Stimulated activated CD4-positive, alpha-beta T cell treated with anti-CD3 and anti-CD28 coated beads, Interleukin-15, amount 100 ng/mL, for 24 hours (primary cell): Measurements from ENCODE around the gene NTSR1.

Experiments
- DNase-seq: peaks from one replicate; pipeline ENCODE4 v3.0.0-alpha.2; 2020

NTSR1 gene

DNA sequence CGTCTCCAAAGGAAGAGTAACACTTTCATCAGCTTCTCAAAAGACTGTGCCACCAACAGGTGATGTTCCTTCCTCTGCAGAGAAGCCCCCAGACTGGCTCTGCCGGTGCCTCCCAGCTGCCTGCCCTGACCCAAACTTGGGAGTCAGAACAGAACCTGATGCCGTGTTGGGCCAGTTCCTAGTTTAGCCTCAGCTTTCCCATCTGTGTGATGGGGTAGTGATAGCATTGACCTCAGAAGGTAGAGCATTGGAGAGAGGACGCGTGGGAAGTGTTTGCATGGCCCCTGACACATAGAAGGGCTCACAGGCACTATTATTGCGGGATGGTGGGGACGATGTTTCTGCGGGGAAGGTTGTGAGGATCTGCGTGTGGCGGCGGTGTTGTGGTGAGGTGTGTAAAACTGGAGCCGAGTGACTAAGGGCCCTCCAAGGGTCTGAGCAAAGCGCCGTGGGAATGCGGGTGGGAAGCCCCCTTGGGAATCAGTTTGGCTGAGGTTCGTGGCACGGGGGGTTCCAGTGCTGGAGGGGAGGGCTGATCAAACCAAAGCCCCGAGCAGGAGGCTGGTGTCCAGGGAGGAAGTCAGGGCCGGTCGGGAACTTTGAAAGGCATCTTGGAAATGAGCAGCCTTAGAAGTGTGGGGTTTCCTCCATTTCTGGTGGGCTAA lies 1.7 kb downstream of the NTSR1 start:
- DNase-seq = no peak

DNA sequence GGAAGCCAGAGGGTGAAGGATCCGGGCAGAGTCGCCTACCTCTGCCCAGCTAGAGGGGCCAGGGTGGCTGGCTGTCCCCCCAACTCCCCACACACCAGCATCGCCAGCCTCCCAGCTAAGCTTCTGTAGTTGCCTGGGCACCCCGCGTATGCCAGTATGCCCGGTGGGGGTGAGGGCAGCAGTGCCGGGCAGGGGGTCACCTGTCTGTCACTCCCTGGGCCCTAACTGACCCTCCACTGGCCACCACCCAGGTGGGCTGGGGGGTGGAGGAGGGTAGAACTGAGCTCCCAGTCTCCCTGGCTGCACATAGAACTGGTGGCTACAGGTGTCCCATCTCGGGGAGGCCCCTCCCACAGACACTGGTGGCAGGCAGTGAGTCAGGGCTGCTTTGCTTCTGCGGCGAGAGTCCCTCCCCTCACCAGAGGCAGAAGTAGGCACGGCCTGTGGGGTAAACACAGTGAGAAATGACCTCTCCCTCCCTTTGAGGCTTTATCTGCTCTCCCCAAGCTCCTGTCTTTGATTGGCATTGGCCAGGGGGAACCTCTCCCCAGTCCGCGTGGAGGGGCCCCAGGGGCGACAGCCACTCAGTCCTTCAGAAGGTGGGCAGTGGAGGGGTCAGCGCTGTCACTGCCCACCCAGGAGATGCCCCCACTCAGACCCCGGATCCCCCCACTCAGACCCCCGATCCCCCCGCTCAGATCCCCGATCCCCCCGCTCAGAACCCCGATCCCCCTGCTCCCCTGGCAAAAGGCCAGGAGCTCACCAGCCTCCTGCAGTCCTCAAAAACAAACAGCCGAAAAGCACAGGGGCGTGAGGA lies 2.5 kb downstream of the NTSR1 start:
- DNase-seq = peak; percentile 50

DNA sequence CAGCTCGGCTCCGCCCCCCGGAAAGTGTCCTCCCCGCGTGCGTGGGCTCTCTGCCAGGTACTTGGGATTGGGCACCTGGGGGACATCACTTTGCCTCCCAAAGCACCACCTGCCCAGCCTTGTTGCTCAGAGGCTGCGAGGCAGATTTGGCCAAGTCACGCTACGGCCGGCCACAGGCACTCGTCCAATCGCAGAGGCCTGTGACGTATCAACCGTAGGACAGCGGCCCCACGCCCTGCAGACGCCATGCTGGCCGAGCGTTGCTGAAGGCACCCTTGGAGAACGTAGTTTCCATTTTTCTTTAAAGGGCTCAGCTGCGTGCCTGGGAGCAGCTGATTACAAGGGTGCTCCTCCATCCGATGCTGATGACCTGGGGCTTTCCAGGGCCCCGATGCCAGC lies 3.1 kb downstream of the NTSR1 start:
- no peak for DNase-seq

DNA sequence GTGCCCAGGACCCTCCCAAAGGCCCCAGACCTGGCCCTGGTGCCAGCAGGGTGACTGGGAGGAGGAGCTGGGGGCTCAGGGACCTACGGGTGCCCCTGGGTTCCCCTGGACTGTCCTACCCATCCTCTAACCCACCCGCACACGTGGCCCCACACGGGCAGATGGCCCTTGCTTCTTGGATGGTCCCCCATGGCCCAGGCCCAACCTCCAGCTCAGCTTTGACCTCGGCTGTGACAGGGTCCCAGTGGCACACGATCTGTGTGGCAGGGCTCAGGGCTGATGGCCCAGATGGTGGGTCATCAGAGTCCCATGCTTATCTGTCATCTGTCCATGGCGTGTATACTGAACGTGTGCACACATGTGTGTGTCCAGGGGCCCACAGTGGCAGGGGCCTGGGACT lies 4.0 kb downstream of the NTSR1 start:
- no peak for DNase-seq

DNA sequence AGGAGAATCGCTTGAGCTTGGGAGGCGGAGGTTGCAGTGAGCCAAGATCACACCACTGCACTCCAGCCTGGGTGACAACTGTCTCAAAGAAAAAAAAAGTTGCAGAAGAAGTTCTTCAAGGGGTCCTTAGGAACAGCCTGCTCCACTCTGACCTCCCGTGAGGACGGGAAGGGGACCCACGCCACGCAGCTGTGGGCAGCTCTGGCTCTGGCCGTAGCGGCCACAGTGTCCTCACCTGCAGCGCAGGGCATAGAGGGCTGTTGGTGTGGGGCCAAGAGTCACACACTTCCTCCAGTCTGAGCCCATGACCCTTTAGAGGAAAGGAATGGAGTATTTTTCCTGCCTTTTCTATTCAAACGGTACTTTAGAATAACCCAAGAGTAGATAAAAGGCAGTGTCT lies 5.4 kb downstream of the NTSR1 start:
- DNase-seq = no peak

DNA sequence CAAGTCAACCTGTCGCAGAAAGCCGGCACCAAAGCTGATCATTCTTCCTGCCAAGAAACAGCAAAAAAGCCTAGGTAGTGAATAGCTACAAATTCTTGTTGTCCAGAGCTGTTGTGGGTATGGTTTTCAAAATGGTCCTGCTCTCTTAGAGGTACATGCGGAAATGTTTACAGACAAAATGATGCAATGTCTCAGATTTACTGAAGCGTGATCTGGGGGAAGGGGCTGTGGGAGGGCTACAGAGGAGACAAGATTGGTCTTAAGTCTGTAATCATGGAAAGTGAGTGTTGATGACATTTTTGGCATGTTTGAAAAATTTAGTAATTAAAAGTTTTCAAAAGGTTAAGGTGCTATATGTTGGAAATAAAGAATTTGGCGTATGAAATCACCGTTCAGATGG lies 6.2 kb downstream of the NTSR1 start:
- no peak for DNase-seq

DNA sequence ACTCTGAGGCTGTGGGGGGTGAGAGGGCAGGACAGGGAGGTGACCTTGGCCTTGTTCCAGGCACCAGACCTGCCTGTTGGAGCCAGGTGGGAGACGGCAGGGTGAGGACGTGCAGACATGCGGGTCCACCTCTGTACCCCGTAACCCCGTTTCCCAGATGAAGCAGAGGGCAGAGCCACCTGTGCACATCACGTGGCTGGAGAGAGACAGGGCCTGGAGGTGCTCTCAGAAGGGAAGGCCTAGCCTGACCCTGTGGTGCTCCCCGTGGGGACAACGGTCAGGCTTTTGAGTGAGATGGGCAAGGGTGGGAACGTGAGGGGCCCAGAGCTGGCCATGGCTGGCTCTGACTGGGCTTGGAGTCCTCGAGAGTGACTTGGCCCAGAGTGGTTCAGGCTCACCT lies 6.6 kb downstream of the NTSR1 start:
- no peak for DNase-seq

DNA sequence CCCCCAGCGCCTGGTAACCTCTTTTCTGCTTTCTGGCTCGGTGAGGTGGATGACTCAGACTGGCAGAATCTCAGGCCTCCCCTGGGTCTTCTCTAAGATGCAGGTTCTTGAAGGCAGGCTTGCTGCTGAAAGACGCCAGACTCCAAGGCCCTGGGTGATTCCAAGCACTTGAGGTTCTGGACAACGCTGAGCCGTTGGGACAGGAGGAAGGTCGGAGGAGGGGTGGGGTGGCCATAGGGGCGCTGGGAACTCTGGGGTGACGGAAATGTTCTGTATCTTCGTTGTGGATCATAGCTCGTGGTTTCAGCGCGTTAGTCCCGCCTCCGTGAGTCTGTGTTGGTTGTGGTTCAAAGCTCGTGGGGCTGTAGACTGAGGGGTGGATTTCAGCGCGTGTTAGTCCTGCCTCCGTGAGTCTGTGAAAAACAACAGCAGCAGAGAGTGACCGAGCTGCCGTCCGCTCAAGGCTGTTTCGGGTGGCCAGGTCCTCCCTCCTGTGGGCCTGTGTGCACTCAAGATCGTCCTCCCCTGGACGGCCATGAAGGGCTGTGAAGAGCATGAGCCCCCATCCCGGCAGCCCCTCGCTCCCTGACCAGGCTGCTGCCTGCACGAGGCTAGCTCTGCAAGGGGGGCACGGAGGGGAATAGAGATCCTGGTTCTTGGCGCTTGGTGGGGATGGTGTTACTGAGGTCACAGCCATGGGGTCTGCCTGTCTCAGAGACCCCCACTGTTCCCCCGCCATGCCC lies 7.7 kb downstream of the NTSR1 start:
- DNase-seq = peak; percentile 44

DNA sequence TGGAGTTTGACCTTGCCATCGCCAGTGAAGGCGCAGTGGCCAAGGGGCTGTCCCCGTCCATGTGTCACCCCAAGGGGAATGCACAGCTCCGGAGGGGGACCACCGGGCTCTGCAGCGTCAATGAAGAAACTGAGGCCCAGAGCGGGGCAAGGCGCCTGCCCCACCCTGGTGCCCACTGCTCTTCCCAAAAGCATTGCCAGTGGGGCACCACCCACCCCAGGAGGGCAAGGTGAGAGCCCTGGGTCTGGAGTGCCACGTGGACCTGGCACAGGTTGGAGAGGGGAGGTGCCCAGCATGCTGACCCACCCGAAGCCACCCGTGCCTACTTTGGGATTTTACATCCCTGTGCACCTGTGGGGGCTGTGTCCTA lies 8.3 kb downstream of the NTSR1 start:
- no peak for DNase-seq

DNA sequence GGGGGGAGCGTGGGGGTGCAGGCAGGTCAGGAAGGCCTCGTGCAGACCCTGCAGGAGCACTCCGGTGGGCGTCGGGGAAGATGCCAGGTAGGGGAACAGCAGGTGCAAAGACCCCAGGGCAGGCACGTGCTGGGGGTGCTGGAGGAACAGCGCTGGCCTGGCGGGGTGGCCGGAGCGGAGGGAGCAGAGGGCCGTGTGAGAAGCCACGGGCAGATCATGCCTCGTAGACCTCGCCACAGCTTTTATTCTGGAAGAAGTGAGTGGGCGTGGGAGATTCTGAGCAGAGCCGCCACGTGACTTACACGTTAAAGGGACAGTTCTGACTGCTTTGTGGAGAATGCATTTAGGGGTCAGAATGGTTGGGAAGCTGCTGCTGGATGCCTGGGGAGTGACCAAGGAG lies 9.3 kb downstream of the NTSR1 start:
- no peak for DNase-seq

DNA sequence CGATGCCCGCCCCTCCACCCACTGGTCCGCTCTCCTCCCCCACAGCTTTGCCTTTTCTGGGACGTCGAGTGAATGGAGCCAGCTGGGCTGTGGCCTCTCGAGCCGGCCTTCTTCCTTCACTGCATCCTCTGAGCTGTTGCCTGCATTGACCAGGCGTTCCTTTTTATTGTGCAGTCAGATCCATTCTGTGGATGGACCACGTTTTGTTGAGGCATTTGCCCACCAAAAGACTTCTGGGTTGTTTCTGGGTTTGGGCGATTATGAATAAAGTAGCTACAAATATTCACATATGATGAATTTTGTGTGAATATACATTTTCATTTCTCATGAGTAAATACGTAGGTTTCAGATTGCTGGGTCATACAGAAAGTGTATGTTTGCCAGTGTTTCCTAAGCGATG lies 9.9 kb downstream of the NTSR1 start:
- DNase-seq = no peak

DNA sequence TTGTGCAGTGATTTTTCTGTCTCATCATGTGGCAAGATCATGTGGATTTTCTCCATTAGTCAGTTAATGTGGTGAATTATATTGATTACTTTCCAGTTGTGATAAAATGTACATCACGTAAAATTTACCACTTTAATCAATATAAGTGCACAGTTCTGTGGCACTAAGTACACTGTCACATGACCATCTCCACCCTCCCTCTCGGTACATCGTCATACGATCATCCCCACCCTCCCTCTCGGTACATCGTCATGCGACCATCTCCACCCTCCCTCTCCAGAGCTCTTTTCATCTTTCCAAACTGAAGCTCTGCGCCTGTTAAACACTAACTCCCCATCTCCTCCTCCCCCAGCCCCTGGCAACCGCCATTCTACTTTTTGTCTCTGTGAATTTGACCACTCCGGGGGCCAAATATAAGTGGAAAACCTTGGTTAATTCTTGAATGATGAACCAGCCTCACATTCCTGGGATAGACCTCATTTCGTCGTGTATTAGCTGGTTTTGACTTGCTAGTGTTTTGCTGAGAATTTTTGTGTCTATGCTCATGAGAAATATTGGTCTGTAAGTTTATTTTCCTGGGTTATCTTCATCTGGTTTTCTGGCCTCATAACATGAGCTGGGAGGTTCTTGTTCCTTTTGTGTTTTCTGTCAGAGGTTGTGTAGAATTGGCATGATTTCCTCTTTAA lies 10.8 kb downstream of the NTSR1 start:
- no peak for DNase-seq

DNA sequence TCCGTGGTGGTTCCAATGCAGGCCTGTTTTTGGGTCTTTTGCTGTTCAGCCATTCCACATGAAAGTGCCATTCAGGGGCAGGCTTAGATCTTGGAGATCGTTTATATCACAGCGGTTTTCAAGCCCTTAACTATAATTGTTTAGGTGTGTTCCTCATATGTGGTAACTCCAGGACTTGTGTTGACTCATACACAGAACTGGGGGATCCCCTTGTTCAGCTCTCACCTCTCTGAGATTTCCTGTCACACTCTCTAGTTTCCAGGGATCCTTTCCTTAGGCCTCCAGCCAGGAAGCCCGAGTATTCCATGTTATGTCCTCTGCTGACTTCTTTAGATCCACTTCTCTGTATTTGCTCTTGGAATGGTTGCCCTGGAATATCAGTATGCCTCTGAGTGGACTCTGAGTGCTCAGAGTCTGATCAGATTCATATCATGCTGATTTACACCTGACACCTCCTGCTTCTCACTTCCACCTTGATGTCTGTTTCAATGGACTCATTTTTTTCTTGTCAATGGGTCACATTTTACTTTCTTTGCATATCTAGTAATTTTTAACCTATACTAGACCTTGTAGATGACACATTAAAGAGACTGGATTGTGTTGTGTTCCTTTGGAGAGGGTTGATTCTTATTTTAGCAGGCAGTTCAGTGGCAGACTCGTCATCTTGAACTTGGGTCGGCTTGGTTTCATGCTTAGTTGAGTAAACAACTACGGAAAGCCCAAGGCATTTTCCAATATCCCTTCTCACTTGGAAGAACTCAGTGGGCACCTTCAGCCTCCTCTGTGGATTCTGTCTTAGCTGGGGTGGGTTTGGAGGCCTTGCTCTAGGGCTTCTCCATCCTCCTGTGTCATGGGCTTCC lies 13.1 kb downstream of the NTSR1 start:
- DNase-seq = no peak

DNA sequence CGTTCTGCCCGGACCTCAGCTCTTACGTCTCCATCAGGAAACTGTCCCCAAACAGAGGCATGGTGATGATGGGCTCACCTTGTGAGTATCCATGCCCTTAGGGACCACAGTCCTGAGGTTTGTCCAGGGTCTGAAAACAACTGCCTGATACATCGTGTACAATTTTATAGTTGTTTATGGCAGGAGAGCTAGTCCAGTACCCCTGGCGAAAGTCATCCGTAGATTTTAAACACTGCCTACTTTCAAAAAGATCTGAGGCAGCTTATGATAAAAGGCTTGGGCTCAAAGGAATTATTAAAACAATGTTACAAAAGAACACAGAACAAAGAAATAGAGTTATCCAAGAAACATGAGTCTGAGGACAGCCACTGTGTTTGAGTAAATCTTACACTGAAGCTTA lies 14.0 kb downstream of the NTSR1 start:
- no peak for DNase-seq

DNA sequence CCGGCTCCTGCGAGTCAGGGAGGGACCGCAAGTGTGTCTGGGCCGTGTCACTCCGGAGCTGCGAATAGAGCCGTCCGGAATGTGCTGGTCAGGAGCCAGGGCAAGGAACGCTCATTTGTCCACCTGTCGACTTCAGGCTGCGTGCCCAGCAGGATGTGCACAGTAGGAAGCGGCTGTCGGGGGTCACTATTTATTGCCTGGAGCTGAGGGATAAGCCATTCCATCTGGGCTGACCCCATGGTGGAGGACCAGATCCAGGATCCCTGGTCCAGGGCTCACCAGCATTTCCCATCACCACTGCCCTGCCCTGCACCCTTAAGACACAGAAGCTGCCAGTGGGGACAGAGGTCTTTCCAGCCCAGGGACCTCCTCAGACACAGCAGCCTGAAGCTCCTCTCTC lies 14.7 kb downstream of the NTSR1 start:
- no peak for DNase-seq

DNA sequence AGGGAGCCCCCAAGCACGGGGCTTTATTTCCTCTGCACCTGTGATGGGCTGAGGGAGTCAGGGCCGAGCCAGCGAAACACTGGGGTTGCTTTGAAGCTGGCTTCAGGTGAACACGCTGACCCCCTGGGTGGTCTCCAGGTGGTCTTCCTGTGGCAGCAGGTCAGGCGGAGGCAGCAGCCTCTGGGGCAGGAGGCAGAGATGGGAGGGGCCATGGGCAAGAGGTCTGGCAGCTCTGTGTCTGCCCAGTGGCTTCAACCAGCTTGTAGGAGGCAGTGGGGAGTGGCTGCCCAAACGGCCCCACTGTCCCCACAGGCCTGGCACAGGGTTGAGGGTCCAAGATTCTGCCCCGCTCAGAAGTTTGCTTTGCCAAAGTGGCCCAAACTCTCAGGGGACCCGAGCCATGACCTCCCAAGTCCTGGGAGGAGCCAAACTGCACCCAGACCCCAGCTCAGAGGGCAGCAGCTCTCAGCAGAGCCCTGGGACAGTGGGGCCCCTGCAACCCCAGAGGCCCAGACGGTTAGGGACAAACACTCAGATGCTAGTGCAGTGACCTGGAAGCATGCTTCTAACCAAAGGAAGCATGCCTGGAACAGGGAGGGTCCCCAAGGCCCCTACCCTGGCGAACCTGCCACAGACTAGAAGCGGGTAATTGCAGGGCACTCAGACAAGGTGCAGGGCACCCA lies 15.3 kb downstream of the NTSR1 start:
- no peak for DNase-seq

DNA sequence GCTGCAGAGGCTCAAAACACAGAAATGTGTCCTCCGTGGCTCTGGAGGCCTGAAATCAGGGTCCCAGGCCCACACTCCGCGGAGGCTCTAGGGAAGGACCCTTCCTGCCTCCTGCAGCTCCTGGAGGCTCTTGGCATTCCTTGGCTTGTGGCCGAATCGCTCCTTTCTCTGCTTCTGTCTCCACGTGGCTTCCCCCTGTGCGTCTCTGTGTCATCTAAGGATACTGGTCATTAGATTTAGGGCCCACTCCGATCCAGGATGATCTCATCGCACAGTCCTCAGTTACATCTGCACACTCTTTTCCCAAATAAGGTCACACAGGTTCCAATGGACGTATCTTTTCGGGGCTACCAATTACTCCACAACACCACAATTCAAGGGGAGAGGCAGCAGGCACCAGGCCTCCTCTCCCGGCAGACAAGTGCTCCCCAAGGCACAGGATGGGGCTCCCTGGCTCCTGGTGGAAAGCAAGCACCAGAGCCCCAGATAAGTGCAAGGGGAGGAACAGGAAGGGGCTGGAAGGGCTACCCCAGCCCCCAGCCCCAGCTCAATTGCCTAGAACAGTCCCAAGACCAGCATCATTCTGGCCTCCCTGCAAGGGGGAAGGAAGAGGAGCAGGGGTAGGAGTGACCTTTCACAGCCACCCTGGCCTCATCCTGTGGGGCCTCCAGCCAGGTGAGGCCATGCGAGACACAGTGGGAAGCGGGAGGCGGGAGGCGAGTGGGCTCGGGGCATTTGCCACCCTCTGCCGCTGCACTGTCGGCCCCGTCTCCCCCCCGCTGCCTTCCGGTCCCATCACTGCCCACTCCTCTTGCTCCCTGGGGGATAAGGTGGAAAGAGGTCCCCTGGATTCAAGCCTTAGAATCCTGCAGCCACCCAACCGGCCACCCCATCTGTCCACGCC lies 16.3 kb downstream of the NTSR1 start:
- DNase-seq = no peak

DNA sequence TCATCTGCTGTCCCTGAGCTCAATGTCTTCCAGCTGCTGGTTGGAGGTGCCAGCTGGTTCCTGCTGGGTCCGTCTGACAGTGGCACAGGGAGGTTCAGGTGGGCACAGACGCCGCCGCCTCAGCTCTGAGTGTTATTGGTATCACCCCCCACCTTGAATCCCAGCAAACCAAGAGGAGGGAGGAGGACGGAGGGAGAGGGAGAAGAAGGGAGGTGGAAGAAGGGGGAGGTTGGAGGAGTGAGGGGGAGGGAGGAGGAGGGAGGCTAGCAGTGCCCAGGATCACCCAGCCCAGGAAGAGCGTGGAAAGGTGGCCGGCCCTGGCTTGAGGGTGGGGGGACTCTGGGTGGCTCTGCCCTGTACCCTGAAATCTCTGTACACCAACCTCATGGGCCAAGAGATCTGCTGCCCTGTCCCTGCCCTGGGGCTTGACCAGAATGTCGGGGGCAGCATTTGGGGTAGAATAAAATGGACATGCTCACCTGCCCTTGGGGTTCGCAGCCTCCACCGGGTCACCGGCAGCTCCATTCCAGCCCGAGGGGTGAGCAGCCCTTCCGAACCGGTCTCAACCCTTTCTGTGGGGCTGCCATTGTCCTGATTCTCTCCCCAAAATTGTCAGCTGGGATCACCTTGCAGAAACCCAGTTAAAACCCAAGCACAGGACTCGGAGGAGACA lies 17.1 kb downstream of the NTSR1 start:
- no peak for DNase-seq

DNA sequence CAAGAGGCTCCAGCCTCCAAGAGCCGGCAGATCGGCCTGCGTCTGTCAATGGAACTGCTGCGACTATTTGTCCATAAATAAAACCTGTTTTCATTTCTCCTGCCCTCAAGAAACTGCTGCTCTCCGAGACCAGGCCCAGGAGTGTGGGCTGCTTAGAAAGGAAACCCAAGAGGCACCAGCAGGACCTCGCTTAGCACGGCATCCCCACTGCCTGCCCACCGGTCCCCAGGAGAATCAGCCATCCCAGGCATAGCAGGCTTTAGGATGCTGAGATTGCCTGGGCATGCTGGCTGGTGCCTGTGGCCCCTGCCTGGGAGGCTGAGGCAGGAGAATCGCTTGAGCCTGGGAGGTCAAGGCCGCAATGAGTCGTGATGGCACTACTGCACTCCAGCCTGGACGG lies 17.6 kb downstream of the NTSR1 start:
- DNase-seq = no peak
